Measurements from ENCODE around the gene SCUBE2.
A peak's percentile ranks its signal among the peaks of the same experiment; 100 is the strongest.

Gene SCUBE2

DNA sequence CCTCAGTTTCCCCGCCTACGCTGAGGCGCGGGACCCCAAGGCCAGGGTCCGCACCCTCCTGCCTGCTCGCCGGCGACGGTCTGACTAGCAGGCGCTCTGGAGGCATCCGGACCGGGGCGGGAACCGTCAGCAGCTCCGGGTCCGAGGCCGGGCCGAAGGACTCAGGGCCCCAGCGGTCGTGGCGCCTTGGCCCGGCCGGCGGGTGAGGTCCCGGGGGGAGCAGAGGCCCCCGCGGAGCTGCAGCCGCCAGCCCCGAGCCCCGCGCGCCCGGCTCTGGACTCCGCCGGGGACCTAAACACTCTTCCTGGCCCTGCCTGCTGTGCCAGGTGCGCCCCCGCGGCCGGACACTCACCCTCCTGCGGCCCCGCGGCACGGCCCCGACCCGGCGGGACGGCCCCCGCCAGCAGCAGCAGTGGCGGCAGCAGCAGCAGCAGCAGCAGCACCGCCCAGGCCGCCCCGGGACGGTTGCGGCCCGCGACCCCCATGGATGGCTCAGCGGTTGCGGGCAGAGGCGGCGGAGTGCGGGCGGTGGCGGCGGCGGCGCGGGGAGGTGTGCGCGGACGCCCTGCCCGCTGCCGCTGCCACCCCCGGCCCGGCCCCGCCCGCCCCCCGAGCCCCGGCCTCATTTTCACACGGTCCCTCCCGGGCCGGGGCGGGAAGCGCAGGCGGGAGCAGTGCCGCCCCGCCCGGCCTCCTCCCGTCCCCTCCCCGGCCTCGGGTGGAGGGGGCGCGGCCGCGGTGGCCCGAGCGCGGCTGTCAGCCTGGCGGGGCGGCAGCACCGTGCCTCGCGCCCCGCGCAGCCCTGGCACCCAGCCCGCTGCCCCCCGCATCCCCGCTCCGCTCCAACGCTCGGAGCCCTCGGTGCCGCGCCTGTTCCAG is at the start of gene SCUBE2:
Gene SCUBE2 (minus strand): TSS at position 556 of the 879 bp plus-strand sequence. CDS start 71 bp downstream, at position 485.
- DNase-seq (ENCODE audit: low read depth, low spot score), result peak; percentile 49

DNA sequence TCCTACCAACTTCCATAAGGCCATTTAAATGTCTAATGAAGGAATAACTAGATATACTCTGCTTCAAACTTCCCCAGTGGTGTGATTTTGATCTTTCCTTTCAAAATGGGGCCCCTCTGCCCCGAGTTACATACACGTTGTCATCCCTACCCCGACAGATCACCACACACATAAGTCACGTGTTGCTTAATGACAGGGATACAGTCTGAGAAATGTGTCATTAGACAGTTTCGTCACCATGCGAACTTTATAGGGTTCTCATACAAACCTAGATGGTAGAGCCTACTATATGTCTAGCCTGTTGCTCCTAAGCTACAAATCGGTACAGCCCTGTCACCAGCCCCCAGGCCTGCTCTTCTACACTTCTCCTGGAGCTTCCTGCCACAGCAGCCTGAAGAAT is 49.8 kb upstream of the SCUBE2 start:
- DNase-seq (ENCODE audit: low read depth, low spot score), result no peak

DNA sequence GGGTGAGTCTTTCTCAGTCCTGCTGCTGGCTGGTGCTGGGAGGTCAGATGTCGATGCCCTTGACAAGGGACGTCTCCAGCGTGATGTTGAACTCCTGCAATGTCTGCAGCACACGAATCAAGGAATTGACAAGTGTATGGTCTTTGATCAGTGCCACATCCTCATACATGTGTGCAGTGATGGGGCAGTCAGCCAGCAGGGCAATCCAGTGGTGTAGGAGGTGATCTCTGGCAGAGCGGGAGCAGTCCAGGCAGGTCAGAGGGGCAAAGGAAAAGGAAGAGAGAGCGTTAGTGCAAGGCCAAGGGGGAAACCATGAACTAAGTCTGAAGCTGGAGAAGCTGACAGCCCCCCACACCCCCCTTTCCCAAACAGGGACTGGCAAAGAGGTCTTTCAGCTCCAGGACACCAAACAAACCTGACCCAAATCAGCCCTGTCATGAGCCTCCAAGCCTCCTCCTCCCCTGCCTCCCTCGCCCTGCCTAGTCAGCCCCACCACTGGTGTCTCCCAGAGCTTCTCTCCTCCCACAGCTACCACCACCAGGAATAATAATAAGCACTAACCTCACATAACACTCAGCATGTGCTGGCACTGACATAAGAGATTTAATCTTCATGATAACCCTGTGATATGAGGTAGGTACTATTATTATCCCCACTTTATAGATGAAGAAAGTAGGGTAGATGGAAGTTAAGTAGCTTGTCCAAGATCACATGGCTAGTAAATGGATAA is 48.4 kb upstream of the SCUBE2 start:
- no peak for DNase-seq (ENCODE audit: low read depth, low spot score)

DNA sequence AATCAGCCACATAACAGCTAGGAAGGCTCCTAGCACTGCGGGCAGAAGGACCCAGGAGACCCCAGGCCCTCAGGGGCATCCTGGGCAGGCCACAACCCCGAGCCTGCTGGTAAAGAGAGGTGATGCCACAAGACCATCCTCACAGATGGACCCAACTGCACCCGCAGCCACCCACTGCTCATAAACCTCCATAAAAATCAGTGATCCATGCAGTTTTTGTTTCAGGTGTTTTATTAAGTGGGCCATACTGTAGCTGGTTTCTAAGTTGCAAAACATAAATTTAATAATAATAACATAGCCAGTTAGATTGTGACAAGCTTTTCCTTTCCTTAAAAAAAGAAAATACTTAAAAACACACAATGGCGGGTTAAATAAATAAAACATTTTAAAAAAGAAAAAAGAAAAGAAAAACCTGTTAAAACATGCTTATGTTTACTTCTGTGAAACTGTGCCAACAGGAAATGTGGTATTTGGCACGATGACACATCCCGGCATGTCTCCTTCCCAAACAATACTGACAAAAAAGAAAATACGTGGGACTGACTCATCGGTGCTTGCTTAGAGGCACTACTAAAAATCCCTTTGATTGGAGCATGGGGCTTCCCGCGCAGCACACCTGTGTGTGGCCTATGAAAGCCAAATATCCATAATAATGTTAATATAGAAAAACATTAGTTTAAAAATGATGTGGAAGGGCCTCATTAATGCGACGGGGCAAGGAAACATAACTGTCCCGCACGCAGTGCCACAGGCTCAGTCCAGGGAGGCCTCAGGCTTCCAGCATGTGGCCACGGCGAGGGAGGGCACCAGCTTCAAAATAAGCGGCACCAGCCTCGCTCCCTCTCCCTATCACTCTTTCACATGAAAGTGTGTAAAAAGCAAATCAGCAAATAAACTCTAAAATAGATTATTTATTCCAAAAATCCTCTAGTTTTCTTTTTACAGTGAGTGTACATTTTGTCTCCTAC is 47.5 kb upstream of the SCUBE2 start:
- DNase-seq (ENCODE audit: low read depth, low spot score), result peak; percentile 90

DNA sequence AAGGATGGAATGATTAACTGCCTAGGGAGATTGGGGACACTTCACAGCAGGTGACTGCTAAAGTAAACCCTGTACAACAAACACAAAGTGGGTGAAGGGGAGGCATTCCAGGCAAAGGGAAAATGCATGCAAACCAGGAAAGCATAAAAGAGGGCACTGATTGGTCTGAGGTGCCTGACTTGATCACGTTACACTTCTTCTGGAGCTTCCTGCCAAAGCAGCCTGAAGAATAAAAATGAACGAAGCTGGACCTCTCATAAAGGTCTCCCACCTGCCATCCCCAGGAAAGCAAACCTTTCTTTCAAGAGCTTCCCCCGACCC is 46.7 kb upstream of the SCUBE2 start:
- no peak for DNase-seq (ENCODE audit: low read depth, low spot score)

DNA sequence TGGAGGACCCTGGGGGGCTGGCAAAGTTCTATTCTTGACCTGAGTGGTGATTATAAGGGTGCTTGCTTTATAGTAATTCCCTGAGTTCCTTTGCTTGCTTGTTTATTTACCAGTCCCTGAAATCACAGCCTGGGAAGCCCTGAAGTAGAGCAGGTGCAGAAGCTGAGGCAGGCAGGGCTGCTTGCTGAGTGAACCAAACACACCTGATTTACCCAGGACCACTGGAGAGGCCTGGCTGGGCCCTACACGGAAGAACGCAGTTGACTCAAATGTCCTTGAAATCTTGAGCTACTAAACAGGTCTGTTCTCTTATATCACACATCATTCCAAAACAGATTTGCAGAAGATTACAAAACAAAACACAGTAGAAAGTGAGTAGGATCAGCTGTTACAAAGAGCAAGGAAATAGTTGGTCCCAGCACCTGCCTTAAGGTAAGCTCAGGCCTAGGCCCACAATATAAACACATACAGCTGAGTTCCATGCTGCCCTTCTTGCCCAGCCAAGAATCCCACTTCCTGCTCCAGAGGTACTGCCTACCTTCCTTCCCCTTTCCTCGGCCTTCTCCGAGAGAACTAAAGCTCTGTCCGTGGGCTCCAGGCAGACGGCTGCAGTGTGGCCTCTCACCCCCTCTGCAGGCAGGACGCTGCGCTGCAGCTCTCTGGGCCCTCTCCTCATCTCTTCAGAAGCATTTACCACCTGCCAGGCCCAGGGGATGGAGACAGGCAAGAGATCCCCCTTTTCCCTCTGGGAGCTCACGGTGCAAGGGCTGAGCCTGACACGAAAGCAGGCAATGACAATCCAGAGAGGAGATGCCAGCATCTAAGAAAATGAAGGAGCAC is 46.1 kb upstream of the SCUBE2 start:
- peak; percentile 91 for DNase-seq (ENCODE audit: low read depth, low spot score)

DNA sequence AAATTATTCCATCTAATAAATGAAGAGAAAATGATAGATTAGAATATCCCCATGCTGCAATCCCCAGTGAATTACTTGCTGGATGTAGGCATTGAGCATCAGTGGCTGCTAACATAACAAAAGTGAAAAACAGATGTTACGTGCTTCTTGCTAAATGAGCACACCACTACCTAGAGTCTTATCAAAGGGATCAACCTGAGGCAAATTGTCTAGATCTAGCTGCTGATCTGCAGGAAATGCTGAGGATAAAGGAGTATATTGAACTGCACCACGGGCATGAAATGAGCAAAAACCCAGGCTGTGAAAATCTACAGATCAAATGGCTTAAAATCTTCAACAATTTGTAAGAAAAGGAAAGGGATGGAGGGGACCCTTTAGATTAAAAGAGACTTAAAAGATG is 45.3 kb upstream of the SCUBE2 start:
- DNase-seq (ENCODE audit: low read depth, low spot score), result no peak

DNA sequence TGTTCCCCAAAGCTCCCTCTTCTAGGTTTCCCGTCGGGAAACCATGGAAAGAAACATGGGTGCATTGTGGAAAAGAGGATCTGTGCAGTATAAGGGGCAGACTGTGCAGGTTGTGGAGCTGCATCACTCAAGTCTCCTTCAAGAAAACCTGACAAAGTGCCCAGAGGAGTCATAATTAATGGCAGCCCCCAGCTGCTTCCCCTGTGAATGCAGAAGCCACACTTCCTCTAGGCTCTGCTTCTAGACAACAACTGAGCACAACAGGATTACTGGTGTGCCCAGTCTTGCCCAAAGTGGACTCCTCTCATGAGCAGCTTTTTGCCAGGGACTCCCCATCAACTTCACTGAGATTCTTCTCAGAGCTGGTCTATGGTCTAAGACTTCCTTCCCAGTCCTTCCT is 42.6 kb upstream of the SCUBE2 start:
- DNase-seq (ENCODE audit: low read depth, low spot score), result no peak

DNA sequence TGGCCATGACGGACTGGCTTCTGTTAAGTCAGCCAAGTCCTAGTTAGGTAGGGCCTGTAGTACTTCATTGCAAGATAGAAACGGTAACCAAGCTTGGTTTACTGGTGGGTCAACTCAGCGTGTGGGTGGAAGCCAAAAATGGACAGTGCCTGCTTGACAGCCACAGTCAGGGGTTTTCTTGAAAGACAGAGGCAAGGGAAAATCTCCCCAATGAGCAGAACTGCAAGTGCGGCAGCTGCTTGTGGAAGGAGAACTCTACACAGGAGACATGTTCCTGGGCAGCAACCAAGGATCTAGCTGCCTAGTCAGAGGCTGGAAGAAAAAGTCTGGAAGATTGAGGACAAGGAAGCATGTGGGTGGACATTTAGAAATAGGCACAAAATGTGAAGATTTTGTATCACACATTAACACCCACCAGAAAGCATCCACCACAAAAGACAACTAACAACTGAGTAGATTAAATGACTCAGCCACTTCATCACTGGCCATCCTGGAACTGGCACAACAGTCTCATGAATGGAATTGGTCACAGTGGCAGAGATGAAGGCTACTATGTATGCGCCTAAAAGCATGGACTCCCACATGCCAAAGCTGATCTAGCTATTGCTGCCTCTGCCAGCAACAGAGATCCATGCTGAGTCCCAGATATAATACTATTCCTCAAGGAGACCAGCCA is 40.9 kb upstream of the SCUBE2 start:
- peak; percentile 11 for DNase-seq (ENCODE audit: low read depth, low spot score)

DNA sequence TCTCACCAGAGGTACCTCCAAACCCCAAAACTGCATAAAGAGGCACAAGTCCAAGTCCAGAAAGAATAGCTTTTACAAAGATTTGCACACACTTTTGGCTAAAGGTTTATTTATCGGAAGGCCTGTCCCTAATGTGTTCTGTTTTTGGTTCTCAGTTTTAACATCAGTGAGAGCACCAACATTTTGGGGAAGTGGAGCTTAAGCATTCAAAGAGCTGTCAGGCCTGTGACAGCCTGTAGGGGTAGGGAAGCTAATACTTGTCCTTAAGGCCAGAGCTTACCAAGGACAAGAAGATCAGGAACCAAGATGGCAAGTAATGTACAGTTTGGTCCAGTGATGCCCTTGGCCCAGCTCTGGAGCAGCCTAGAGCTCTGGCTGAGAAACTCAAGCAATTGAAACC is 38.9 kb upstream of the SCUBE2 start:
- no peak for DNase-seq (ENCODE audit: low read depth, low spot score)

DNA sequence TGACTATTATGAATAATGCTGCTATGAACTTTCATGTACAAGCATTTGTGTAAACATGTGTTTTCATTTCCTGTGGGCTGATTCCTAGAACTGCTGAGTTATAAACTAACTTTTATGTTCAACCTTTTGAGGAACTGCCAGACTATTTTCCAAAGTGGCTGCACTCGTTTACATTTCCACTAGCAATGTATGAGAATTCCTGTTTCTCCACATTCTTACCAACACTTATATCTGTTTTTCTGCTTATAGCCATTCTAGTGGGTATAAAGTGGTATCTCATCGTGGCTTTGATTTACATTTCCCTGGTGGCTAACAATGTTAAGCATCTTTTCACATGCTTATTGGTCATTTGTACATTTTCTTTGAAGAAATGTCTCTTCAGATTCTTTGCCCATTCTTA is 35.2 kb upstream of the SCUBE2 start:
- DNase-seq (ENCODE audit: low read depth, low spot score), result no peak

DNA sequence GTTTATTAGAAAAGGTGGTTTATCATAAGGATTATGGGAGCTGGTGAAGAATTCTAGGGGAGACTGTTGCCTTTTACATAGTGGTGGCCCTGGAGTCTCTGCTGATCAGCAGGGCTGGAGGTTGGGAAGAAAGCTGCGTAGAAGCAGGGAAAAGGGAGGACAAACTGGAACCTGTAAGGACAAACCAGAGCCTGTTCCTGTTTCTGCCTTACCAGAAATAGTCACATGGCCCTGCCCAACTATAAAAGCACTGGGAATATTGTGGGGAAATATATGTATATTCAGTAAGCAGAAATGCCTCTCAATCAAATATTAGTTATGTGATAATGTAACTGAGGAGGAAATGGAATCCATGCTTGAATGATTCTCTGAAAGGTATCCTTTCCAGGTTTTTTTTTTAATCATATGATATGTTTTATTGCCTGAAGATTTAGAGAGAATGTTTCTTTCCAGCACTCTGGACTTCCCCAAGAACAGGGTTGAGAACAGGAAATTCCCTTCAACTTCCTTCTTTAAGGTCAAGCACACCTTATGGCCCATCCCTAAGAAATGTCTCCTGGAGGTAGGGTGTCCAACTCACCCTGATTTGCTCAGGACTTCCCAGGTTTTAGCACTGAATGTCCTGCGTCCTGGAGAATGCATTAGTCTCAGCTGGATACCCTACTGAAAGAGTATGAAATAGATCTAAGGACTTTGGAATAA is 33.9 kb upstream of the SCUBE2 start:
- DNase-seq (ENCODE audit: low read depth, low spot score), result no peak

DNA sequence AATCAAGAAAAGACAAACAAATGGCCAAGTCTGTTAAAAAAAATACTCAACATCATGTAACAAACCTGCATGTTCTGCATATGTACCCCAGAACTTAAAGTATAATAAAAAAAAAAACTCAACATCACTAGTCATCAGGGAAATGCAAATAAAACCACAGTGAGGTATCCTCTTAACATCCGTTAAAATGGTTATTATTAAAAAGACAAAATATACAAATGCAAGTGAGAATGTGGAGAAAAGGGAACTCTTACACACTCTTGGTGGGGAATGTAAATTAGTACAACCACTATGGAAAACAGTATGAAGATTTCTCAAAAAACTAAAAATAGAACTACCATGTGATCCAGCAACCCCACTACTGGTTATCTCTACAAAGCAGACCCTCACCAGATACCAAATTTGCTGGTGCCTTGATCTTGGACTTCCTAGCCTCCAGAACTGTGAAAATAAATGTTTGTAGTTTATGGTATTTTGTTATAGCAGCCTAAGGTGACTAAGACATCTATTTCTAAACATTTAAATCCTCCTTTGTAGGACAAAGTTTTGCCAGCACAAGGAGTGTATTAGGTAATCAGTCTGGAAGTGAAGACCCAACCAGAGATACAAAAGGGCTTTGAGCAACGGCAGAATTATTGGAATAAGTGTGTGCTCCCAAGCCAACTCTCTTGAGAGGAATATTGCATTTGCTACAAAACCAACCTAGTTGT is 32.4 kb upstream of the SCUBE2 start:
- DNase-seq (ENCODE audit: low read depth, low spot score), result no peak

DNA sequence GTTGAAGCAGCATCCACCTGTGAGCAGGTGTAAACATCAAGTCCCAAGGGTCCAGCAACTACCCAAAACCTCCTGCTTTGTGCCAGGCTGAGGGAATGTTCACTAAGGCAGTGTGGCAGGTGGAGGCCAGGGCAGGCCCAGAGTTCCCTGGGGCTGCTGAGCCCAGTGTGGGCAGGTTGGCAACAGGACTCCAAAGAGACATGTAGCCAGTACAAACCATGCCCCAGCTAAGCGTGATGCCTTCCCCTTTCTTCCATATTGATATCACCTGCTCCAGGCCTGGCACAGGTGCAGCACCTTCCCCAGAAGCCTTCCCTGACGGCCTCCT is 30.0 kb upstream of the SCUBE2 start:
- DNase-seq (ENCODE audit: low read depth, low spot score), result no peak

DNA sequence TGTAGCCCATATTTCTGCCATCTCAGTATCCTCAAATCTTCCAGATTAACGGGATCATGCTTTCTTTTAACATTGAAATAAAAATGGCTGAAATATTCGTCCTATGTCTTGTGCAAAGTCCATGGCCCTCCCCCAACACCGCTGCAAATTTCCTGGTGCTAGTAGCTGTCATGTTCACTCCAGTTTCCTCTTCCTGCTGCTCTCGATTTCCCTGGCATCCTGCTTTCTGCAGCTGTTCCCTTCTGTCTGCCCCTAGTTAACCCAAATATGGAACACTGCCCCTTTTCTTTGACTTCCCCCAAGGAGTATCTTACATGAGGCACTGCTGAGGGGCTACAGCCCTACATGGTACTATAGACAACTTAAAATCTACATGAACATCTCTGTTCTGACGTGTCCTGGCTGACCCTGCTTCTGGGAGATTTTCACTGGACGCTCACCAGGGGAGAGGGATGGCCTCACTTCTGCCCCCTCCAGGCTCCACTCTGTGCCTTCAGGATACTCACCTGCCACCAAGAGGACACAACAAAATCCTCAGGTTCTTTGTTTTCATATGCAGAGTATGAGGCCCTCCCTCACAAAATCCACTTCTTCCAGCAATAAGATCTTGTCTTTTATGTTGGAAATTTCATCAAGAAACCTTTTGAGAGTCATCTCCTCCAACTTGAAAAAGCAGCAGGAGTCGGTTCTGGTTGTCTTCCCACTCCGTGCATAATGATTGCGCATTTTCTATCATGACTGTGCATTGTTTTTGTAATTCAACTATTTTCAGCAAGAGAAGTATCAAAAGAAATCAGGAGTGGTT is 29.5 kb upstream of the SCUBE2 start:
- DNase-seq (ENCODE audit: low read depth, low spot score), result no peak

DNA sequence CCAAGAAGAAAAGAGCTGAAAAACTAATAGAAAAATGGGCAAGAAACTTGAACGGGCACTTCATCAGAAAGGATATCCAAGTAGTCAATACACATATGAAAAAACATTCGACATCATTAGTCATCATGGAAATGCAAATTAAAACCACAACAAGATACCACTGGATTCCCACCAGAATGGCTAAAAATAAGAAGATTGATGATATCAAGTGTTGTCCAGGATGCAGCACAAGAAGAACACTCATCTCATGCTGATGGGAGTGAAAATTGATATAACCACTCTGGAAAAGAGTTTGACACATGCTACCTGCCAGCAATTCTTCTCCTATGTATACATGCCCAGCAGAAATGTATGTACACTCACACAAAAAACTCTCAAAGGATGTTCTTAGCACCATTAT is 26.9 kb upstream of the SCUBE2 start:
- no peak for DNase-seq (ENCODE audit: low read depth, low spot score)

DNA sequence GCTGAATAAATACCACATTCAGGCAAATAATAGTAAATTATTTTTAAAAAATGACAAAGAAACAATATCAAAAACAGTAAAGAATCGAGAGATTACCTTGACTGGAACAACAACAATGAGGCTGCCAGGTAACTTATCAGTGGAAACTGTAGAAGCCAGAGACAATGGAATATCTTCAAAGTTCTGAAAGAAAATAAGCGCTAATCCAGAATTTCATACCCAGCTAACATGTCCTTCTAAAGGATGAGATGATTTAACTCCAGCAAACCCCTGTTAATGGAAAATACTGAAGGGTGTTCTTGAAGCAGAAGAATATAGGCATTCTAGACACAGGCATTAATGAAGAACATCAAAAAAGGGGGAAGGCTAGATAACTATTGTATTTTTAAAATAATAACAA is 20.7 kb upstream of the SCUBE2 start:
- DNase-seq (ENCODE audit: low read depth, low spot score), result no peak

DNA sequence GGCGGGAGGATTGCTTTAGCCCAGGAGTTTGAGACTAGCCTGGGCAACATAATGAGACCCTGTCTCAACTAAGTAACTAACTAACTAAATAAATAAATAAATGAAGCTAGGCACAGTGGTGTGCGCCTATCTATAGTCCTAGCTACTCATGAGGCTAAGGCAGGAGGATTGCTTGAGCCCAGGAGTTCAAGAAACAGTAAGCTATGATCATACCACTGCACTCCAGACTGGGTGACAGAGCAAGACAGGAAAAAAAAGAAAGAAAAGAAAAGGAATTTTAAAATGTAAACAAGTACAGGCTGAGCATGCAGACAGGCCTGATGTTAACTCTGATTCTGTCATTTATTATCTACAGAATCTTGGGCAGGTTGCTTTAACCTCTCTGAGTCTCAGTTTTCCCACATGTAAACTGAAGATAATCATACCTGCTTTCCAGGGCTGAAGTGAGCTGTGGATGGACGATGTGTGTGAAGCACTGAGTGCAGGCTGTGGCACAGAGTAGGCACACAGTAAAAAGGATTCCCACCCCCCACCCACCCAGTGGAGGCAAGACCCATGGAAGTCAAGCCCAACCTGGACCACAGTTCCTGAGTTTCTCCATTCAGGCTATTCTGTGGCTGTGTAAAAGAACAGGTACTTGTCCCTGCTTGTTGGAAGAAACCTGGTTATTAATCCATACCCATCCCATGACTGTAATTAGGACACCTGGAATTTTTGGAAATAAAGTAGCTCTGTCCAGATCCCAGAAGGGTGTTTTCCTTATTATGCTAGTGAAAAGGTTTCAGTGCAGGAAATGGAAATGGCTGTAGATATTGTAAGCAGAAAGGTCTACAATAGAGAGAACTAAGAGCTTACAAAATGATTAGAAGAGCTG is 18.7 kb upstream of the SCUBE2 start:
- no peak for DNase-seq (ENCODE audit: low read depth, low spot score)
